GM10266 (cell line): ENCODE data around the gene HVCN1.

ENCODE experiments used
- DNase-seq: peaks from one replicate; pipeline ENCODE4 v3.0.0; 2012; ENCODE audit errors: extremely low spot score
- CTCF ChIP-seq: IDR thresholded peaks from 2 replicates; pipeline ENCODE4 v1.5.1; 2012; ENCODE audit warnings: mild to moderate bottlenecking, low read depth; ENCODE audit not compliant: control insufficient read depth, insufficient read depth; ENCODE audit errors: missing control alignments

Gene HVCN1

DNA sequence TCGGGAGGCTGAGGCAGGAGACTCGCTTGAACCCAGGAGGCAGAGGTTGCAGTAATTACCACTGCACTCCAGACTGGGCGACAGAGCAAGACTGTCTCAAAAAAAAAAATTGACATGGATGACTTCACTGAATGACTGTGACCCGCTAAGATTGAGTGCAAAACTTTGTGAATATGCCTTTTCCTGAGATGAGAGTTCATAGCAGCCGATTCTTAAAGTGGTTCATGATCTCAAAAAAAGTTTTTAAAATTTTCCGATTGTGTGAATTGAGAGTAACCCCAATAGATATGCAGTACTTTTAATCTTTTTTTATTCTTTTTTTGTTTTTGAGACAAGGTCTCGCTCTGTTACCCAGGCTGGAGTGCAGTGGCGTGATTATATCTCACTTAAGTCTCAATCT lies 73.7 kb downstream of the HVCN1 start:
- TF ChIP-seq CTCF: no peak
- no peak for DNase-seq

- peak; percentile 91 for DNase-seq
- no peak for TF ChIP-seq CTCF
Measured at GRCh38 chr12:110613771-110614684, 74.9 kb downstream of the HVCN1 start, which contains the start of gene TCTN1. Gene TCTN1 (plus strand): TSS chr12:110614129. CDS start chr12:110614183, 54 bp downstream.

DNA sequence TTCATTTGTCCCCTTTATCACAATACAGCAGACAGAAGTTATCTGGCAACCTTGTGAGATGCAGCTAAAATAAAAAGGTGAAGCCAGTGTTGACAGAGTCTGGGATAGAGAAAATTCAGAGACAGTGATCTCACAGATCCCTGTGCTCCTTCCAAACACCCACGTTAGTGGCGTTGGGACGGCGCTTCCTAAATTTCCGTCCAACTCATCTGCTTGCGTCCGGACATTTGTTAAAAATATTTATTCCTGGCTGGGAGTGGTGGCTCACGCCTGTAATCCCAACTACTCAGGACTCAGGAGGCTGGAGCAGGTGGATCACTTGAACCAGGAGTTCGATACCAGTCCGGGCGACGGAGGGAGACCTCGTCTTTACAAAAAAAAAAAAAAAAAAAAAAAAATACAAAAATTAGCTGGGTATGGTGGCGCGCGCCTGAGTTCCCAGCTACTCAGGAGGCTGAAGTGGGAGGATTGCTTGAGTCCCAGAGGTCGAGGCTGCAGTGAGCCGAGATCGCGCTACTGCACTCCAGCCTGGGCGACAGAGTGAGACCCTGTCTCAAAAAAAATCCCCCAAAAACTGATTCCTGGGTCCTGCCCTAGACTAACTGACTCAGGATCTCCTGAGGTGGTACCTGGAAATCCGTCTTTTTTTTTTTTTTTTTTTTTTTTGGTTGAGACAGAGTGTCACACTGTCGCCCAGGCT lies 75.7 kb downstream of the HVCN1 start:
- no peak for DNase-seq
- no peak for TF ChIP-seq CTCF

DNA sequence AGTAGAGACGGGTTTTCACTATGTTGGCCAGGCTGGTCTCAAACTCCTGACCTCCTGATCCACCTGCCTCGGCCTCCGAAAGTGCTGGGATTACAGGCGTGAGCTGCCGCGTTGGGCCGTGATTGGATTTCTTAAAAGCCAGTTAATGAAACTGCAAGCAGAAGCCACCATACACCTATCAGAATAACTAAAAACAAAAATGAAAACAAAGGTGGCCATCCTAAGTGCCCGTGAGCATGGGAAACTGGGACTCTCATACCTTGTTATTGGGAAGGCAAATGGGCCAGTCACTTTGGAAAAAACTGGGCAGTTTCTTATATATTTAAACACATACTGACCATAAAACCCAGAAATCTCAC lies 82.7 kb downstream of the HVCN1 start:
- no peak for TF ChIP-seq CTCF
- no peak for DNase-seq

- DNase-seq: peak; percentile 59
- TF ChIP-seq CTCF: peak; percentile 78
Measured at GRCh38 chr12:110602085-110602814, 86.7 kb downstream of the HVCN1 start.

- DNase-seq: peak; percentile 45
- no peak for TF ChIP-seq CTCF
Measured at GRCh38 chr12:110600254-110600653, 88.7 kb downstream of the HVCN1 start.
